ENCODE results near the gene FN1. TPM values are rescaled to one million over a fixed set of nuclear protein-coding genes. Genes with fewer than 3 reads are reported as not detected.

The FN1 gene
- total RNA-seq, 3 donors from 2014 or later, result 74.9 to 295 (median 102) TPM

DNA sequence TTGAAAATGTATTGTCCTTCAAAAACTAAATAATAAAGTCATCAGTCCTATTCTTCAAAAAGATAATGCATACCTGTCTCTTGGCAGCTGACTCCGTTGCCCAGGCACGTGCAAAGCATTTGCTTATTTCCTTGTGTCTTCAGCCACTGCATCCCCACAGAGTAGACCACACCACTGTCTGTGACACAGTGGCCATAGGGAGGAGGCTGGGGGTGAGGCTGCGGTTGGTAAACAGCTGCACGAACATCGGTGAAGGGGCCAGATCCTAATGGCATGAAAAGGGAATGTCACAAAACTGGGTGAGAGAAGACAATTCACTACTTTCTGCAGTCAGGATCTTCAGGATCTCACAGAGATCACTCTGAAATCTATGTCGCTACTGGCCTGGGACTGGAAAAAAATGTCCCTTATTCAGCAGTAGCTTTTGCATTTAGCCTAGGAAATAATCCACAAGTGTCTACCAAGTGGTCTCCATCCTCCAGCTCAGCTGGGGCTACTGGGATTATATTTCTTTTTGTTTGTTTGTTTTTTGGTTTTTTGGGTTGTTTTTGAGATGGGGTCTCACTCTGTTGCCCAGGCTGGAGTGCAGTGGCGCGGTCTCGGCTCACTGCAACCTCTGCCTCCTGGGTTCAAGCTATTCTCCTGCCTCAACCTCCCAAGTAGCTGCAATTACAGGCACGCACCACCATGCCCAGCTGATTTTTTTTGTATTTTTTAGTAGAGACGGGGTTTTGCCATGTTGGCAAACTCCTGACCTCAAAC, 10.7 kb downstream of the FN1 start:
- H3K4me1 ChIP-seq, result no peaks in the 10 kb centered on the region
- H3K36me3 ChIP-seq, result no peaks in the 10 kb centered on the region
- TF ChIP-seq, protein P1, sequence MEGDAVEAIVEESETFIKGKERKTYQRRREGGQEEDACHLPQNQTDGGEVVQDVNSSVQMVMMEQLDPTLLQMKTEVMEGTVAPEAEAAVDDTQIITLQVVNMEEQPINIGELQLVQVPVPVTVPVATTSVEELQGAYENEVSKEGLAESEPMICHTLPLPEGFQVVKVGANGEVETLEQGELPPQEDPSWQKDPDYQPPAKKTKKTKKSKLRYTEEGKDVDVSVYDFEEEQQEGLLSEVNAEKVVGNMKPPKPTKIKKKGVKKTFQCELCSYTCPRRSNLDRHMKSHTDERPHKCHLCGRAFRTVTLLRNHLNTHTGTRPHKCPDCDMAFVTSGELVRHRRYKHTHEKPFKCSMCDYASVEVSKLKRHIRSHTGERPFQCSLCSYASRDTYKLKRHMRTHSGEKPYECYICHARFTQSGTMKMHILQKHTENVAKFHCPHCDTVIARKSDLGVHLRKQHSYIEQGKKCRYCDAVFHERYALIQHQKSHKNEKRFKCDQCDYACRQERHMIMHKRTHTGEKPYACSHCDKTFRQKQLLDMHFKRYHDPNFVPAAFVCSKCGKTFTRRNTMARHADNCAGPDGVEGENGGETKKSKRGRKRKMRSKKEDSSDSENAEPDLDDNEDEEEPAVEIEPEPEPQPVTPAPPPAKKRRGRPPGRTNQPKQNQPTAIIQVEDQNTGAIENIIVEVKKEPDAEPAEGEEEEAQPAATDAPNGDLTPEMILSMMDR (IDR thresholded peaks at IDR 0.05), result no peak
- TF ChIP-seq POLR2A (IDR thresholded peaks at IDR 0.05) (no peak), POLR2AphosphoS5 (IDR thresholded peaks at IDR 0.05) (no peak)
- H3K9me3 ChIP-seq, result no peaks in the 10 kb centered on the region
- no peak overlapping the region for H3K4me3 ChIP-seq
- H3K27ac ChIP-seq, result no peak overlapping the region
- no peaks in the 10 kb centered on the region for H3K27me3 ChIP-seq
- no peak for DNase-seq (ENCODE audit: low spot score in 2 of 2)
- intact Hi-C loops (cut with DNase I; ENCODE audit: low total_unique reads), result no loop called here

DNA sequence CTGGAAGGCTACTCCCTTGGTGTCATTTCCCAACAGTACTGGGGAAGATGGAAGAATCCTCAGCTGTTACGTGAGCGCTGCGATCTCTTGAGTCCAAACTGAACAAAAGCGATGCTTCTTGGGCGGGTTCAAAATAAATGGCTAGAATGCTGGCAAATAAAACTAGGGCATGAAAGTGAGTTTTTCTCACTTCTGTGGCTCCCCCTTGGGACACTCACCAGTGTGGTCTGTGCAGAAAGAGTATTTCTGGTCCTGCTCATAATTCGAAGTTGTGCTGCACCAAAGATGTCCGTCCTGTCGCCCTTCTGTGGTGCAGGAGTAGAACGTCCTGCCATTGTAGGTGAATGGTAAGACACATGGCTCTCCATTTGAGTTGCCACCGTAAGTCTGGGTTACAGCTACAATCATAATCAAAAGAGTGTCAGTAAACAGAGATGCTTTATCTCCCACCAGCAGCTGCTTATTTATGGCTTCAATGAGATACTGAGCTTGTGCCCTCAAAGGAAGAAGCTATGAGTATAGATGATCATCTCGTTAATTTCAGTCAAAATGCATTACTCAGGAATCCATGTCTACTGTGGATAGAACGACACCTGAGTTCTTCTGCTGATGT, 11.8 kb downstream of the FN1 start:
- Histone ChIP-seq H3K4me1 (no peaks in the 10 kb centered on the region), H3K9me3 (no peaks in the 10 kb centered on the region), H3K27ac (no peak overlapping the region), H3K36me3 (no peaks in the 10 kb centered on the region), H3K27me3 (no peaks in the 10 kb centered on the region), H3K4me3 (no peak overlapping the region)
- DNase-seq (ENCODE audit: low spot score in 2 of 2), result no peak
- no peak for TF ChIP-seq POLR2AphosphoS5 (IDR thresholded peaks at IDR 0.05)
- TF ChIP-seq, protein P1 (IDR thresholded peaks at IDR 0.05), result no peak
- no peak for TF ChIP-seq POLR2A (IDR thresholded peaks at IDR 0.05)
- intact Hi-C loops (cut with DNase I; ENCODE audit: low total_unique reads), result no loop called here

DNA sequence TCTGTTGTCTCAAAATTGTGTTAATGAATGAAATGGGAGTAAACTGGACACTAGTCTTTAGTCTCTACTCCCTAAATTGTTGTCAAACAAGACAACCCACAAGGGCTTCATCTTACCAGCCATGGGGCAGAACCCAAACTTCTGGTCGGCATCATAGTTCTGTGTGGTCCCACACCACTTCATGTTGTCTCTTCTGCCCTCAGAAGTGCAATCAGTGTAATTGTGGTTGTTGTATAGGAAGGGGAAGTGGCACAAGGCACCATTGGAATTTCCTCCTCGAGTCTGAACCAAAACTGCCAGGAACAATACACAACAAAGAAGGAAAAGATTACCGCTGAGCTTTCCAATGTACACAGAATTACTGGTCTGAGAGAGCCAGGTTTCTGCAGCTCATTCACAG, 12.6 kb downstream of the FN1 start:
- intact Hi-C loops (cut with DNase I; ENCODE audit: low total_unique reads), result no loop called here
- no peaks in the 10 kb centered on the region for H3K9me3 ChIP-seq
- no peaks in the 10 kb centered on the region for H3K4me1 ChIP-seq

DNA sequence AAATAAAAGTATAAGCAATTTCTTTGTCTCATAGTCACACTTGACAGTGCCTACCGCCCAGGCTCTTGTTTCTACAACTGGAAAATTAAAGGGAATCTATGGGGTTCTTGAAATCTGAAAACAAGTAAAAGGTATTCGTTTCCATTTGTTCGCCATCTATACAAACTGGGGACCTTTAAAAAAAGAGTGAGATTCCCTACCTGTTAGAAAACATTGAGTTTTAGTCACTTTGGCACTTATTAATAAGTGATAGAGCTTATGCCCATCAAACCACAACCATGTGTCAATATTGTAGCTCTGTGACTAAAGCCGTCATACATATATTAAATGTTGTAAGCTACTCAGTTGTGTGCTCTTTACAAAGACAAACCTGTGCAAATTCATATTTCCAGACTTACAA, 13.2 kb downstream of the FN1 start:
- no peak for DNase-seq (ENCODE audit: low spot score in 2 of 2)
- TF ChIP-seq POLR2AphosphoS5 (IDR thresholded peaks at IDR 0.05) (no peak), POLR2A (IDR thresholded peaks at IDR 0.05) (no peak)
- TF ChIP-seq, protein P1 (IDR thresholded peaks at IDR 0.05), result no peak
- H3K4me3 ChIP-seq, result no peak overlapping the region
- no peaks in the 10 kb centered on the region for H3K27me3 ChIP-seq
- H3K9me3 ChIP-seq, result no peaks in the 10 kb centered on the region
- intact Hi-C loops (cut with DNase I; ENCODE audit: low total_unique reads), result no loop called here
- no peaks in the 10 kb centered on the region for H3K36me3 ChIP-seq
- H3K27ac ChIP-seq, result no peak overlapping the region
- H3K4me1 ChIP-seq, result no peaks in the 10 kb centered on the region

More for the DNA sequence above, 12.6 kb downstream of the FN1 start:
- TF ChIP-seq POLR2A (IDR thresholded peaks at IDR 0.05) (no peak), POLR2AphosphoS5 (IDR thresholded peaks at IDR 0.05) (no peak)
- TF ChIP-seq, protein P1 (IDR thresholded peaks at IDR 0.05), result no peak
- DNase-seq (ENCODE audit: low spot score in 2 of 2), result no peak
- Histone ChIP-seq H3K36me3 (no peaks in the 10 kb centered on the region), H3K4me3 (no peak overlapping the region), H3K27me3 (no peaks in the 10 kb centered on the region), H3K27ac (no peak overlapping the region)

DNA sequence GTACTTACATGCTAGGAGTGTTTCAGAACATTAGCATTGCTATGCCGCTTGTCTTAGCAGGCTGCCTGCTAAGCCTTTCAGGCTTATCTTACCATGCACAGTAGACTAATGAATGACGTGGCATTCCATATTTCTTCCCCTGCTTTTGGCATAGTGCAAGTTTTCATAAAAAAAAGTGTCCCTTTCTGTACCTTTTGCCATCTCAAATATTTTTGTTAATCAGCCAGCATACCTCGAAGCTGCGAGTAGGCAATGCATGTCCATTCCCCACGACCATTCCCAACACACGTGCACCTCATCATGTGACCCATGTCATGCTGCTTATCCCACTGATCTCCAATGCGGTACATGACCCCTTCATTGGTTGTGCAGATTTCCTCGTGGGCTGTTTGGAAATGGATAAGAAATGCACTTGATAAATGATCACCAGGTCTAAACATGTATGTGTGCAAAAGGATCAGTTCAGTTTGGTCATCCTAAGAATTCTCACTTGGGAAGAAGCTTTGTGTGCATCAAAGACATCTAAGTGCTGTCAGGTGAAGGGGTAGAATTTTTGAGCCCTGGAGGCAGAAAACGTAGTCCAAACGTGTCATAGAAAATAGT, 13.9 kb downstream of the FN1 start:
- H3K36me3 ChIP-seq, result no peaks in the 10 kb centered on the region
- no peak overlapping the region for H3K27ac ChIP-seq
- no peaks in the 10 kb centered on the region for H3K27me3 ChIP-seq
- DNase-seq (ENCODE audit: low spot score in 2 of 2), result no peak
- intact Hi-C loops (cut with DNase I; ENCODE audit: low total_unique reads), result no loop called here
- H3K4me3 ChIP-seq, result no peak overlapping the region
- TF ChIP-seq POLR2AphosphoS5 (IDR thresholded peaks at IDR 0.05), result no peak
- TF ChIP-seq, protein P1 (IDR thresholded peaks at IDR 0.05), result no peak
- no peak for TF ChIP-seq POLR2A (IDR thresholded peaks at IDR 0.05)
- H3K9me3 ChIP-seq, result no peaks in the 10 kb centered on the region
- H3K4me1 ChIP-seq, result no peaks in the 10 kb centered on the region

All from breast epithelium (tissue), 4 donors.